Measurements from ENCODE around the gene MAP2K6.

MAP2K6 gene

GRCh38 chr17:69451416-69452394 lies 37.2 kb downstream of the MAP2K6 start:
- H3K4me3 ChIP-seq (IDR thresholded peaks at IDR 0.05; ENCODE audit: insufficient read depth, low read depth, low read length): no peak overlapping the region
- H3K4me1 ChIP-seq (ENCODE audit: low read depth, poor library complexity, severe bottlenecking): no peaks in the 10 kb centered on the region
- no peaks in the 10 kb centered on the region for H3K27me3 ChIP-seq (ENCODE audit: insufficient read depth, low read depth)
- H3K27ac ChIP-seq: no peak overlapping the region
- TF ChIP-seq CTCF (conservative IDR thresholded peaks at IDR 0.05; ENCODE audit: low read depth, low read length): no peak
- H3K36me3 ChIP-seq (ENCODE audit: insufficient read depth): no peaks in the 10 kb centered on the region
- H2AFZ ChIP-seq (ENCODE audit: low read depth): no peak overlapping the region
- no peak overlapping the region for H3K4me2 ChIP-seq
- no peaks in the 10 kb centered on the region for H4K20me1 ChIP-seq (ENCODE audit: insufficient read depth)
- no peaks in the 10 kb centered on the region for H3K79me2 ChIP-seq (ENCODE audit: insufficient read depth, low read depth)
- no peak overlapping the region for H3K9ac ChIP-seq

- no peak for TF ChIP-seq CTCF (conservative IDR thresholded peaks at IDR 0.05; ENCODE audit: low read depth, low read length)
Measured at GRCh38 chr17:69452664-69453260, 38.3 kb downstream of the MAP2K6 start.

GRCh38 chr17:69454051-69454450 lies 39.6 kb downstream of the MAP2K6 start:
- H3K4me3 ChIP-seq (IDR thresholded peaks at IDR 0.05; ENCODE audit: insufficient read depth, low read depth, low read length): no peak overlapping the region
- no peak overlapping the region for H3K4me2 ChIP-seq
- no peak overlapping the region for H3K27ac ChIP-seq
- no peak overlapping the region for H2AFZ ChIP-seq (ENCODE audit: low read depth)
- H3K9ac ChIP-seq: no peak overlapping the region
- no peaks in the 10 kb centered on the region for H3K27me3 ChIP-seq (ENCODE audit: insufficient read depth, low read depth)
- H3K36me3 ChIP-seq (ENCODE audit: insufficient read depth): no peaks in the 10 kb centered on the region
- no peaks in the 10 kb centered on the region for H4K20me1 ChIP-seq (ENCODE audit: insufficient read depth)
- TF ChIP-seq CTCF (conservative IDR thresholded peaks at IDR 0.05; ENCODE audit: low read depth, low read length): no peak
- H3K4me1 ChIP-seq (ENCODE audit: low read depth, poor library complexity, severe bottlenecking): no peaks in the 10 kb centered on the region
- H3K79me2 ChIP-seq (ENCODE audit: insufficient read depth, low read depth): no peaks in the 10 kb centered on the region

More at GRCh38 chr17:69452664-69453260, 38.3 kb downstream of the MAP2K6 start:
- Histone ChIP-seq H3K79me2 (ENCODE audit: insufficient read depth, low read depth) (no peaks in the 10 kb centered on the region), H3K9ac (no peak overlapping the region), H3K36me3 (ENCODE audit: insufficient read depth) (no peaks in the 10 kb centered on the region), H3K4me1 (ENCODE audit: low read depth, poor library complexity, severe bottlenecking) (no peaks in the 10 kb centered on the region), H3K4me2 (no peak overlapping the region), H3K4me3 (IDR thresholded peaks at IDR 0.05; ENCODE audit: insufficient read depth, low read depth, low read length) (no peak overlapping the region), H4K20me1 (ENCODE audit: insufficient read depth) (no peaks in the 10 kb centered on the region), H3K27me3 (ENCODE audit: insufficient read depth, low read depth) (no peaks in the 10 kb centered on the region), H2AFZ (ENCODE audit: low read depth) (no peak overlapping the region), H3K27ac (no peak overlapping the region)

- no peak overlapping the region for H3K27ac ChIP-seq
- H3K79me2 ChIP-seq (ENCODE audit: insufficient read depth, low read depth): no peaks in the 10 kb centered on the region
- no peaks in the 10 kb centered on the region for H3K36me3 ChIP-seq (ENCODE audit: insufficient read depth)
- no peak overlapping the region for H3K9ac ChIP-seq
- H4K20me1 ChIP-seq (ENCODE audit: insufficient read depth): no peaks in the 10 kb centered on the region
- no peak overlapping the region for H3K4me2 ChIP-seq
- H3K4me3 ChIP-seq (IDR thresholded peaks at IDR 0.05; ENCODE audit: insufficient read depth, low read depth, low read length): no peak overlapping the region
- H2AFZ ChIP-seq (ENCODE audit: low read depth): no peak overlapping the region
- H3K27me3 ChIP-seq (ENCODE audit: insufficient read depth, low read depth): no peaks in the 10 kb centered on the region
- H3K4me1 ChIP-seq (ENCODE audit: low read depth, poor library complexity, severe bottlenecking): no peaks in the 10 kb centered on the region
- no peak for TF ChIP-seq CTCF (conservative IDR thresholded peaks at IDR 0.05; ENCODE audit: low read depth, low read length)
Measured at GRCh38 chr17:69455040-69455439, 40.5 kb downstream of the MAP2K6 start.
